Upper lobe of right lung (tissue), 1 donor: ENCODE data around the gene CHEK1. TPM values are rescaled to one million over a fixed set of nuclear protein-coding genes. Genes with fewer than 3 reads are reported as not detected.
"Not testable (repeated sequence)": the region's sequence is repeated elsewhere in the genome, so short reads cannot be mapped to it uniquely, and the experiment has no call there.

Experiments used
- ATAC-seq: fragments of 200-7000 bp; cut with Tn5 transposase; one replicate; pipeline ENCODE4 v1.9.1; 2020; ENCODE audit warnings: mild to moderate bottlenecking, moderate library complexity
- DNase-seq: peaks from one replicate; pipeline ENCODE4 v3.0.0-alpha.2; 2020
- H3K27ac ChIP-seq: fragments of 200-600 bp; one replicate; pipeline ENCODE4 v1.8.0; 2022
- H3K27me3 ChIP-seq: fragments of 200-600 bp; one replicate; pipeline ENCODE4 v1.8.0; 2022; ENCODE audit warnings: mild to moderate bottlenecking
- H3K36me3 ChIP-seq: fragments of 200-600 bp; one replicate; pipeline ENCODE4 v1.8.0; 2022
- H3K4me1 ChIP-seq: fragments of 200-600 bp; one replicate; pipeline ENCODE4 v1.8.0; 2022
- H3K4me3 ChIP-seq: fragments of 200-600 bp; one replicate; pipeline ENCODE4 v1.8.0; 2022; ENCODE audit warnings: mild to moderate bottlenecking
- H3K9me3 ChIP-seq: fragments of 200-600 bp; one replicate; pipeline ENCODE4 v1.8.0; 2022
- intact Hi-C: fragments of 100-400 bp; cut with DNase I; formaldehyde crosslinking; loops from one replicate; pipeline ENCODE4 v1.11.0; 2022
- total RNA-seq: library from RNA; stranded (reverse); fragmentation: NEBNext Ultra II Directional; extraction: Animal tissue kit (Norgen Biotek cat#: 25700); gene quantifications from one replicate; pipeline ENCODE4 v1.2.1, GENCODE V29; 2021
- TF ChIP-seq, protein P1 (sequence below): fragments of 200-600 bp; IDR thresholded peaks from one replicate; pipeline ENCODE4 v1.8.0; 2022; ENCODE audit warnings: antibody characterized with exemption
- donor health status: DM: no; HTN: yes; CAD: no; lungs with severe emphysema.

CHEK1 gene
- total RNA-seq, 1 donor from 2014 or later: 1.8 TPM

DNA sequence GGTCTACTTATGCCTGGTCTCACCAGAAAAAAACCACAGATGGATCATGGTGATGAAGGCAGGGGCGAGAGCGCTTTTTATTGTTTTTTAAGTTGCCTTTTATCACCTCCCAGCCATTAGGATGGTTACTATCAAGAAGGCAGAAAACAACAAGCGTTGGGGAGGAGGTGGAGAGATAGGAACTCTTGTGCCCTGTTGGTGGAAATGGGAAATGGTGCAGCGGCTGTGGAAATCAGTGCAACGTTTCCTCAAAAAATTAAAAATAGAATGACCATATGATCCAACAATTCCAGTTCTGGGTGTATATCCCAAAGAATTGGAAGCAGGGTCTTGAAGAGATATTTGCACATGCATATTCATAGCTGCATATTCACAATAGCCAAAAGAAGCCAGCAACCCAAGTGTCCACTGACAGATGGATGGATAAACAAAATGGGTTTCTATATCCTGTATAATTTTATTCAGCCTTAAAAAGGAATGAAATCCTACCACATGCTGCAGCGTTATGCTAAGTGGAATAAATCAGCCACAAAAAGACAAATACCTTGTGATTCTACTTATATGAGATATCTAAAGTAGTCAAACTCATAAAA, 76.2 kb downstream of the CHEK1 start:
- TF ChIP-seq, protein P1, sequence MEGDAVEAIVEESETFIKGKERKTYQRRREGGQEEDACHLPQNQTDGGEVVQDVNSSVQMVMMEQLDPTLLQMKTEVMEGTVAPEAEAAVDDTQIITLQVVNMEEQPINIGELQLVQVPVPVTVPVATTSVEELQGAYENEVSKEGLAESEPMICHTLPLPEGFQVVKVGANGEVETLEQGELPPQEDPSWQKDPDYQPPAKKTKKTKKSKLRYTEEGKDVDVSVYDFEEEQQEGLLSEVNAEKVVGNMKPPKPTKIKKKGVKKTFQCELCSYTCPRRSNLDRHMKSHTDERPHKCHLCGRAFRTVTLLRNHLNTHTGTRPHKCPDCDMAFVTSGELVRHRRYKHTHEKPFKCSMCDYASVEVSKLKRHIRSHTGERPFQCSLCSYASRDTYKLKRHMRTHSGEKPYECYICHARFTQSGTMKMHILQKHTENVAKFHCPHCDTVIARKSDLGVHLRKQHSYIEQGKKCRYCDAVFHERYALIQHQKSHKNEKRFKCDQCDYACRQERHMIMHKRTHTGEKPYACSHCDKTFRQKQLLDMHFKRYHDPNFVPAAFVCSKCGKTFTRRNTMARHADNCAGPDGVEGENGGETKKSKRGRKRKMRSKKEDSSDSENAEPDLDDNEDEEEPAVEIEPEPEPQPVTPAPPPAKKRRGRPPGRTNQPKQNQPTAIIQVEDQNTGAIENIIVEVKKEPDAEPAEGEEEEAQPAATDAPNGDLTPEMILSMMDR: no peak
- no peaks in the 10 kb centered on the region for H3K9me3 ChIP-seq
- H3K36me3 ChIP-seq: no peaks in the 10 kb centered on the region
- DNase-seq: no peak
- intact Hi-C loops: no loop called here
- H3K27me3 ChIP-seq: no peaks in the 10 kb centered on the region
- H3K4me1 ChIP-seq: no peaks in the 10 kb centered on the region
- no peak for ATAC-seq
- H3K4me3 ChIP-seq: no peak overlapping the region
- H3K27ac ChIP-seq: no peak overlapping the region

GRCh38 chr11:125701858-125702621, 77.1 kb downstream of the CHEK1 start:
- no peaks in the 10 kb centered on the region for H3K27me3 ChIP-seq
- ATAC-seq: no peak
- no peaks in the 10 kb centered on the region for H3K36me3 ChIP-seq
- no peaks in the 10 kb centered on the region for H3K4me1 ChIP-seq
- H3K27ac ChIP-seq: no peak overlapping the region
- no peak for DNase-seq
- intact Hi-C loops: no loop called here
- TF ChIP-seq, protein P1: no peak
- H3K4me3 ChIP-seq: no peak overlapping the region
- no peaks in the 10 kb centered on the region for H3K9me3 ChIP-seq

DNA sequence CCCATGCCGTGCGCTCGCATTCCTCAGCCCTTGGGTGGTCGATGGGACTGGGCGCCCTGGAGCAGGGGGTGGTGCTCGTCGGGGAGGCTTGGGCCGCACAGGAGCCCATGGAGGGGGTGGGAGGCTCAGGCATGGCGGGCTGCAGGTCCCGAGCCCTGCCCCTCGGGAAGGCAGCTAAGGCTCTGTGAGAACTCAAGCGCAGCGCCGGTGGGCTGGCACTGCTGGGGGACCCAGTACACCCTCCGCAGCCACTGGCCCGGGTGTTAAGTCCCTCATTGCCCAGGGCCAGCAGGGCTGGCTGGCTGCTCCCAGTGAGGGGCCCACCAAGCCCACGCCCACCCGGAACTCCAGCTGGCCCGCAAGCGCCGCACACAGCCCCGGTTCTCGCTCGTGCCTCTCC, 79.7 kb downstream of the CHEK1 start:
- H3K27ac ChIP-seq, DNase-seq, H3K27me3 ChIP-seq, H3K36me3 ChIP-seq, ATAC-seq, H3K4me1 ChIP-seq, H3K9me3 ChIP-seq, intact Hi-C loops, H3K4me3 ChIP-seq: not testable (repeated sequence)

- H3K4me1 ChIP-seq: no peaks in the 10 kb centered on the region
- no peaks in the 10 kb centered on the region for H3K9me3 ChIP-seq
- no peak overlapping the region for H3K27ac ChIP-seq
- ATAC-seq (no peak), DNase-seq (no peak)
- no peaks in the 10 kb centered on the region for H3K27me3 ChIP-seq
- intact Hi-C loops: no loop called here
- H3K36me3 ChIP-seq: no peaks in the 10 kb centered on the region
- no peak overlapping the region for H3K4me3 ChIP-seq
- TF ChIP-seq, protein P1: no peak
Measured at GRCh38 chr11:125720781-125721180, 95.8 kb downstream of the CHEK1 start.

- Histone ChIP-seq H3K27ac (no peak overlapping the region), H3K4me1 (no peaks in the 10 kb centered on the region), H3K9me3 (no peaks in the 10 kb centered on the region), H3K36me3 (no peaks in the 10 kb centered on the region), H3K4me3 (no peak overlapping the region), H3K27me3 (no peaks in the 10 kb centered on the region)
- ATAC-seq (peak; percentile 36), DNase-seq (no peak)
- intact Hi-C loops: no loop called here
- TF ChIP-seq, protein P1: no peak
Measured at GRCh38 chr11:125724125-125724524, 99.2 kb downstream of the CHEK1 start.

Other genes with a start within 250 kb of the CHEK1 start
- gene FEZ1, start 128.9 kb upstream of the CHEK1 start, total RNA-seq: 29.8 TPM
- gene EI24, start 55.7 kb upstream of the CHEK1 start, total RNA-seq: 69.6 TPM
- 131 TPM for gene STT3A, start 32.3 kb upstream of the CHEK1 start, total RNA-seq
- gene ACRV1, start 55.7 kb downstream of the CHEK1 start, total RNA-seq: not detected
- not detected for gene PATE1, start 121.1 kb downstream of the CHEK1 start, total RNA-seq
- gene PATE2, start 153.7 kb downstream of the CHEK1 start, total RNA-seq: not detected
- gene PATE3, start 163.0 kb downstream of the CHEK1 start, total RNA-seq: not detected
- gene PATE4, start 208.2 kb downstream of the CHEK1 start, total RNA-seq: not detected